Activated CD4-positive, alpha-beta T cell treated with anti-CD3 and anti-CD28 coated beads for 24 hours (primary cell): Measurements from ENCODE around the gene BARHL1.
"Not testable (repeated sequence)": the region's sequence is repeated elsewhere in the genome, so short reads cannot be mapped to it uniquely, and the experiment has no call there.

Experiments
- DNase-seq, 2 donors: peaks; one replicate each; pipeline ENCODE4 v3.0.0-alpha.2; 2020; ENCODE audit warnings: low read depth in 2 of 2

BARHL1 gene

GRCh38 chr9:132556714-132557113 lies 25.7 kb upstream of the BARHL1 start:
- no peak for DNase-seq

GRCh38 chr9:132557159-132557558 lies 25.2 kb upstream of the BARHL1 start:
- DNase-seq: no peak

- DNase-seq: no peak
These were observed 22.7 kb upstream of the BARHL1 start for GRCh38 chr9:132559711-132560110.

GRCh38 chr9:132560616-132561202 lies 21.7 kb upstream of the BARHL1 start:
- DNase-seq: no peak

- DNase-seq: no peak
These were observed 20.2 kb upstream of the BARHL1 start for GRCh38 chr9:132562306-132562573.

- DNase-seq: no peak
These were observed 17.9 kb upstream of the BARHL1 start for GRCh38 chr9:132564526-132564925.

- DNase-seq: not testable (repeated sequence)
These were observed 13.6 kb upstream of the BARHL1 start for GRCh38 chr9:132568787-132569186.

GRCh38 chr9:132571806-132572600 lies 10.4 kb upstream of the BARHL1 start:
- DNase-seq: no peak

- no peak for DNase-seq
These were observed 9.5 kb upstream of the BARHL1 start for GRCh38 chr9:132572921-132573320.

GRCh38 chr9:132575005-132575609 lies 7.3 kb upstream of the BARHL1 start:
- DNase-seq: peak in 1 of 2 donors; percentile 38

GRCh38 chr9:132575811-132576210 lies 6.6 kb upstream of the BARHL1 start:
- DNase-seq: no peak

GRCh38 chr9:132577119-132577518 lies 5.3 kb upstream of the BARHL1 start:
- DNase-seq: no peak

GRCh38 chr9:132578367-132578932 lies 4.0 kb upstream of the BARHL1 start:
- no peak for DNase-seq

GRCh38 chr9:132579427-132579798 lies 3.0 kb upstream of the BARHL1 start:
- no peak for DNase-seq

GRCh38 chr9:132582786-132583583 lies 579 bp downstream of the BARHL1 start:
- no peak for DNase-seq

GRCh38 chr9:132583584-132584304 lies 1.3 kb downstream of the BARHL1 start:
- no peak for DNase-seq

- DNase-seq: no peak
These were observed 2.5 kb downstream of the BARHL1 start for GRCh38 chr9:132584601-132585560.

GRCh38 chr9:132585954-132586829 lies 3.8 kb downstream of the BARHL1 start:
- DNase-seq: no peak

- DNase-seq: no peak
These were observed 4.6 kb downstream of the BARHL1 start for GRCh38 chr9:132586830-132587591.
